SH-SY5Y (cell line): ENCODE data around the gene EHD1.

Experiments
- GATA2 ChIP-seq: IDR thresholded peaks from 2 replicates; pipeline ENCODE4 v1.6.1; 2011; ENCODE audit warnings: mild to moderate bottlenecking, low read depth, low read length
- GATA3 ChIP-seq: IDR thresholded peaks from 2 replicates; pipeline ENCODE4 v1.6.1; 2011; ENCODE audit warnings: low read depth, mild to moderate bottlenecking, low read length, moderate library complexity

GRCh38 chr11:64853709-64854108 lies 24.7 kb downstream of the EHD1 start:
- no peak for TF ChIP-seq GATA2
- TF ChIP-seq GATA3: no peak
